GM18502 (cell line): ENCODE measurements around the gene MAD1L1.
"Not testable (repeated sequence)": the region's sequence is repeated elsewhere in the genome, so short reads cannot be mapped to it uniquely, and the experiment has no call there.

ENCODE experiments used
- ATAC-seq: cut with Tn5 transposase; IDR thresholded peaks from one replicate; pipeline ENCODE4 v1.9.1; 2021; ENCODE audit warnings: mild to moderate bottlenecking; ENCODE audit not compliant: unreplicated experiment, poor library complexity

Gene MAD1L1

GRCh38 chr7:2163600-2164555 is 68.9 kb downstream of the MAD1L1 start:
- ATAC-seq: no peak

GRCh38 chr7:2162959-2163358 is 69.8 kb downstream of the MAD1L1 start:
- no peak for ATAC-seq

GRCh38 chr7:2162004-2162902 is 70.5 kb downstream of the MAD1L1 start:
- ATAC-seq: not testable (repeated sequence)

GRCh38 chr7:2159176-2159520 is 73.6 kb downstream of the MAD1L1 start:
- ATAC-seq: no peak

GRCh38 chr7:2158331-2159175 is 74.2 kb downstream of the MAD1L1 start:
- ATAC-seq: no peak

GRCh38 chr7:2157473-2158279 is 75.1 kb downstream of the MAD1L1 start:
- no peak for ATAC-seq

GRCh38 chr7:2156756-2157472 is 75.8 kb downstream of the MAD1L1 start:
- no peak for ATAC-seq

GRCh38 chr7:2154831-2155230 is 77.9 kb downstream of the MAD1L1 start:
- no peak for ATAC-seq

- ATAC-seq: no peak
Observed at GRCh38 chr7:2154121-2154520, 78.6 kb downstream of the MAD1L1 start.

GRCh38 chr7:2152646-2153045 is 80.1 kb downstream of the MAD1L1 start:
- ATAC-seq: no peak

GRCh38 chr7:2151801-2152612 is 80.7 kb downstream of the MAD1L1 start:
- no peak for ATAC-seq

- ATAC-seq: no peak
Observed at GRCh38 chr7:2151237-2151636, 81.5 kb downstream of the MAD1L1 start.

GRCh38 chr7:2150445-2150815 is 82.3 kb downstream of the MAD1L1 start:
- ATAC-seq: no peak

- ATAC-seq: no peak
Observed at GRCh38 chr7:2149672-2150444, 82.9 kb downstream of the MAD1L1 start.

- ATAC-seq: no peak
Observed at GRCh38 chr7:2148814-2149213, 83.9 kb downstream of the MAD1L1 start.

- ATAC-seq: no peak
Observed at GRCh38 chr7:2148189-2148588, 84.6 kb downstream of the MAD1L1 start.

GRCh38 chr7:2146676-2147472 is 85.9 kb downstream of the MAD1L1 start:
- ATAC-seq: no peak
